Measurements from ENCODE around the gene TEX19.
"Not testable (repeated sequence)": the region's sequence is repeated elsewhere in the genome, so short reads cannot be mapped to it uniquely, and the experiment has no call there.

Gene TEX19

GRCh38 chr17:82377294-82377693 lies 18.2 kb downstream of the TEX19 start:
- DNase-seq (ENCODE audit: low read depth in 3 of 3), result not testable (repeated sequence)

- no peak for DNase-seq (ENCODE audit: low read depth in 3 of 3)
Measured at GRCh38 chr17:82377924-82378740, 19.1 kb downstream of the TEX19 start.

DNA sequence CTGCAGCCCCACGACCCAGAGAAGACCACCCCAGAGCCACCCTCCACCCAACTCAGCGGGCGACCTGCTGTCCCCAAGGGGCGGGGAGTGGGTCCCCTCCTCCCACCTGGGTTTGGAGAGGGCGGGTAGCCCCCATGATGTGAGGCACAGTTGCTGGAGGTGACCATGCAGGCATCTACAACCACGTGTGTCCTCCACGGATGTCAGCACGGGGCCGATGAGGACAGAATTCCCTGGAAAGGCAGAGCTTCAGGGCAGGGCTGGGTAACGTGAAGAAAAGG lies 19.6 kb downstream of the TEX19 start:
- DNase-seq (ENCODE audit: low read depth in 3 of 3), result no peak

DNA sequence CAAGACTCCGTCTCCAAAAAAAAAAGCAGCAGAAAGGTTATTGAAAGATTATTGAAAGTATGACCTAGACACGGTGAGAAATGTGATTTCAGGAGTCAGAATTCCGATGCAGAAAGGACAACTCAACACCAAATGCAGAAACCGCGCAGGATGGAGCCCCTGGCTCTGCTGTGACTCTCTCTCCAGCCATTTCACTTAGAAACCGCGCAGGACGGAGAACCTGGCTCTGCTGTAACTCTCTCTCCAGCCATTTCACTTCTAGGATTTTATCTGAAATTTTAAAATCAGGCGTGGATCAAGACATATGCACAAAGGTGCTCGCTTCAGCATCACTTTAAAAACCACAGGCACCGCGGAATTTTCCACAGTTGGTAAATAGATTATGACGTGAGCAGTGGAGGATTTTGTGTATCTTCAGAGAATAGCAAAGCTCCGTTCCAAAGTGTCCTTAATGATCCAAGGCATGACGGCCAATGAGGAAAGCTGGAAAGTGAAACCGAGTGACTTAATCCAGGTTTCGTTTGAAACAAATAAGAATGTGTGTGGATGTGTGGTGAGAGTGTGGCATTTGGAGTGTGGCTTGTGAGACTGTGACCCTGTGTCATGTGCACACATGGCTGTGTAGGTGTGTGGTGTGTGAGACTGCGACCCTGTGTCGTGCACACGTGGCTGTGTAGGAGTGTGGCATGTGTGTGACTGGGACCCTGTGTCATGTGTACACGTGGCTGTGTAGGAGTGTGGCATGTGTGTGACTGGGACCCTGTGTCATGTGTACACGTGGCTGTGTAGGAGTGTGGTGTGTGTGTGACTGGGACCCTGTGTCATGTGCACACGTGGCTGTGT lies 22.0 kb downstream of the TEX19 start:
- no peak for DNase-seq (ENCODE audit: low read depth in 3 of 3)

- not testable (repeated sequence) for DNase-seq (ENCODE audit: low read depth in 3 of 3)
Measured at GRCh38 chr17:82381703-82382009, 22.6 kb downstream of the TEX19 start.

DNA sequence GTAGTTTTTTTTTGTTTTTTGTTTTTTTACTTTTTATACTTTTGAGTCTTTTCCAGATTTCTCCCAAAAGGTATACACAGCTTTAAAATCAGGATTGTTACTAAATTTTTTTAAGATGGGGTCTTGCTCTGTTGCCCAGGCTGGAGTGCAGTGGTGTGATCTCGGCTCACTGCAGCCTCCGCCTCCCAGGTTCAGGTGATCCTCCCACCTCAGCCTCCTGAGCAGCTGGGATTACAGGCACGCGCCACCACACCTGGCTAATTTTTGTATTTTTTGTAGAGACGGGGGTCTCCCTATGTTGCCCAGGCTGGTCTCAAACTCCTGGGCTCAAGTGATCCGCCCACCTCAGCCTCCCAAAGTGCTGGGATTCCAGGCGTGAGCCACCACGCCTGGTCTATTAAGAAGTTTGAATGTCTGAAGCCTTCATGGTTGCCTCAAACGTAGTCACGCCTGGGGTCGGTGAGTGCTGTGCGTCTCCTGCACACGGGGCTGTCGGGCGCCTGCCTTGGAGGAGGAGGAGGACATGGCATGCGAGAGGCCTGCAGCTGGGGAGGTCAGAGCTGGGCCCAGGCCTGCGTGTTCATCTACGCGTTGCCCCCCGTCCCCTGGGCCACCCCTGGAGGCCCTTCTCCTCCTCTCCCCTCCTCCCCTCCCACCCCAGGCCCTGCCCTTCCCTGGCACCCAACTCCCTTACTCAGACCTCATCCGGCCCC lies 23.3 kb downstream of the TEX19 start:
- not testable (repeated sequence) for DNase-seq (ENCODE audit: low read depth in 3 of 3)

DNA sequence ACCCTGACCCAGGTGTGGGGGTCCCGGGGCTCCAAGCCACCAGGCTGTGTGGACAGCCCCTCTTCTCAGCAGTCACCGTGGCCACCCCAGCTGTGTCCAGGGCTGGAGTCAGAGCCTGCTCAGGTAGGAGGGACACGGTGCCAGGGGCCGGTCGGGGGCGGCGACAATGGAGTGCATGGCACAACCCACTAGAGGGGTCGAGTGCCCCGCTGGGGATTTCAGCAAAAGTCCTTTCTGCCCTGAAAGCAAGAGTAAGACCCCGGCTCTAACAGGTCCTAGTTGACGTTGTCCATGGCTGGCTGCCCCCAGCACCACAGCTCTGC lies 23.8 kb downstream of the TEX19 start:
- no peak for DNase-seq (ENCODE audit: low read depth in 3 of 3)

DNA sequence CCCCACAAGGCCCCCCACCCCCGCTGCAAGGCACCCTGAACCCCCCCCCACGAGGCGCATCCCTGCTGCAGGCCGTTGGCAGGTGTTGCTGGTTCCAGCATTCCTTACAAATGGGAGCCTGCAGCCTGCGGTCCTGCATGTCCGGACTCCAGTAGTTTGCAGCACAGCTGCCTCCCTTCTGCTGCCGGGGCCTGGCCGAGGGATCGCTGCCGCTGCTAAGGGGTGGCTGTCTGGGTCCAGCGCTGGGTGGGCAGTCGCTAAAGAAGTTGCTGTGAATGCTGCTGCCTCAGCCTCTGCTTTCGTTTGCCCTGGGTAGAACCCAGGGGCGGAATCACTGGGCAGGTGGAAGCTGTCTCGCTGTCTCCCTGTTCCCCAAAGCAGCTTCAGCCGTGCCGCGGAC lies 24.4 kb downstream of the TEX19 start:
- DNase-seq (ENCODE audit: low read depth in 3 of 3), result no peak

DNA sequence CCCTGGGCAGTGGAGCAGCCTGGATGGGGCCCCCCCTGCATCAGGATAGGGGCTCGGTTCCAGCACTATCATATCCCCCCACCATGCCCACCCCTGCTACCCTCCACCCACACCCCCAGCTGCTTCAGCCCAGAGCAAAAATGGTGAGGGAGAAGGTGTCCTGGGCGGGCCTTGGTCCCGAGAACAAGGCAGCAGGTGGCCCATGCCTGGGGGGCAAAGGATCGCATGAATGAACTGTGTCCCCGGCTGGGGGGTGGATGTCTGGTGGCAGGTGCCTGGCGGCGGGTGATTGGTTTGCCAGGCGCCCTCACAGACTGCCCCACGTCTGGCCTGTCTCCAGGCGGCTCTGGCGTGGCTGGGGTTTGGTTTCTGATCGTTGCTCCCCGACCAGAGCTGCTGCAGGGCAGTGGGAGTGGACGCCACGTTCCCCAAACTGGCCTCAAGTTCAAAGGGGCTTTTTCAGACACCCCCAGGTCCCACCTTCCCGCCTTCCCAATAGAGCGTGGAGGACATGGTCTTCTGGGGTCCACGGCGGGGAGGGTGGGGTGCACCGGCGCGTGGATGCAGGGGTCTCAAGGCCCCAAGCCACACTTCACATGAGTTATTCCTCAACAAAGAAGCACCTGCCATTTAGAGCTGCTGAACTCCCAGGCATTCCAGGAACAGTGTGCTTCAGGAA lies 25.1 kb downstream of the TEX19 start:
- no peak for DNase-seq (ENCODE audit: low read depth in 3 of 3)

- no peak for DNase-seq (ENCODE audit: low read depth in 3 of 3)
Measured at GRCh38 chr17:82384730-82385481, 25.9 kb downstream of the TEX19 start.

GRCh38 chr17:82385559-82386254 lies 26.7 kb downstream of the TEX19 start:
- DNase-seq (ENCODE audit: low read depth in 3 of 3), result no peak

- DNase-seq (ENCODE audit: low read depth in 3 of 3), result no peak
Measured at GRCh38 chr17:82386255-82386831, 27.3 kb downstream of the TEX19 start.

DNA sequence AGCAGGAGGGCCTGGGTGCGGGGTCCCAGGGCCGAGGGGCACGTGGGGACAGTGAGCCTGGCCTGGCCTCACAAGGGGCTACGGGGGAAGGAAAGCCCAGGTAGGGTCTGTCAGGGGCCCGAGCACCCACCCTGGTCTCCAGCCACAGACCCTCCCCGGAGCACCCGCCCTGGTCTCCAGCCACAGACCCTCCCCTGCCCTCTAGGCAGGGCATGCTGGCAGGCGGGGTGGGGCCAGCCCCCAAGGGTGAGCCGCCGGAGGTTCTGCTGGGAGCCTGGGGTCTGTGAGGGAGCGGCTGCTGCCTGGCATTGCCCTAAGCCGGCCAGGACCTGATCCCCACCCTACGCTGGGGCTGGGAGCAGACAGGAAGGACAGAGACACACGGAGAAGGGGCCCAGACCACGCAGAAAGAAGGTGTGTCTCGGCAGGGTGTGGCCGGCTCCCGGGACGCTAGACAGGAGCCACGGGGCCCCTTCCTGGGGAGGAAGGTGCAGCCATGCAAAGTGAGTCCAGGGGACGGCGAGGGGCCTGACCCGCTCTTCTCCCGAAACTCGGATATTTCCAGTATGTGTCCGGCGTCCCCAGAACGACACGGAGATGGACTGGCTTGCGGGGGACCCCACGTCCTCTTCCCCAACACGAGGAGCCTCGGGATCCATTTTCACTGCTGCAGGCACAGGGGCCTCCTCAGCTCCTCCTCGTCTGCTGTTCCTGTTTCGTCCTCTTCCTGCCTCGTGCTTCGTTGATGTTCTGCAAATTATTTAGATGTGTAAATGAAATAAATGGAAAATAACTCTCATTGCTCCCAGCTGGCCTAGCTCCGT lies 28.0 kb downstream of the TEX19 start:
- DNase-seq (ENCODE audit: low read depth in 3 of 3), result no peak

DNA sequence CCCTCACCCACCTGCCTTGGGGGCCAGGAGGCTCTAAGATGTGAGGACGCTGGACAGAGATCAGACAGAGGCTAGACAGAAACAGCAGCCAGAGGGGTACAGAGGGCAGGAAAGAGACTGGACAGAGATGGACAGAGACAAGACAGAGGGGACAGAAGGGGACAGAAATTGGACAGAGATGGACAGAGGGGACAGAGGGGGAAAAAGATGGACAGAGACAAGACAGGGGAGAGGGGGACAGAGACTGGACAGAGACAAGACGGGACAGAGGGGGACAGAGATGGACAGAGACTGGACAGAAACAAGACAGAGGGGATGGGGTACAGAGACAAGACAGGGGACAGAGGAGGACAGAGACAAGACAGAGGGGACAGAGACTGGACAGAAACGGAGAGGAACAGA lies 28.7 kb downstream of the TEX19 start:
- DNase-seq (ENCODE audit: low read depth in 3 of 3), result no peak

DNA sequence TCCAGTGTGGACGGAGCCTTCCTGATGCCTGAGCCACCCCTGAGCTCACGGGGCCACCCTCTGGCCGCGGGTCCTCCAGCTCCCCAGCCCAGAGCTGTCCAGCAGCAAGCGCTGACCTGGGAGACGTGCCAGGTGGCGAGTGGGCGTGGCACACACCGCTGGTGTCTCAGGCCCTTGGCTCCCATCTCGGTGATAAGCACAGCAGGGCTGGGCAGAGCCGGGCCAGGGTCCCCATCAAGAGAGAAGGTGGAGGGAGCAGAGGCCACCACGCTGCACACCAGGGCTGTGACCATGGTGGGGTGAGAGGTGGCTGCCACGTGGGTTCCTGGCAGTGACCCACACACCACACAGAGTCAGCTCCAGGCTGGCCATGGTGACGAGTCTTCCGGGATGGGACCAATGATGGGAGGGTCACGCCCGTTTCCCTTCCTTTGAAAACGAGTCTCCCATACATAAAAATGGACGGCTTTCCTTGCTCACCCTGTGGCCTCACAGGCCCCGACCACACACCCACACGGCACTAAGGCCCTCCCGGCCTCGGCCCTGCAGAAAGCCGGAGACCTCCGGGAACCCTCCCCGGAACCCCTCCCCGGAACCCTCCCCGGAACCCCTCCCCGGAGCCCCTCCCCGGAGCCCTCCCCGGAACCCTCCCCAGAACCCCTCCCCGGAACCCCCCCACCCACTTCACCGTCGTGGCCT lies 29.3 kb downstream of the TEX19 start:
- no peak for DNase-seq (ENCODE audit: low read depth in 3 of 3)

GRCh38 chr17:82388922-82389283 lies 29.9 kb downstream of the TEX19 start:
- DNase-seq (ENCODE audit: low read depth in 3 of 3), result no peak

GRCh38 chr17:82389379-82389778 lies 30.3 kb downstream of the TEX19 start:
- DNase-seq (ENCODE audit: low read depth in 3 of 3), result no peak

DNA sequence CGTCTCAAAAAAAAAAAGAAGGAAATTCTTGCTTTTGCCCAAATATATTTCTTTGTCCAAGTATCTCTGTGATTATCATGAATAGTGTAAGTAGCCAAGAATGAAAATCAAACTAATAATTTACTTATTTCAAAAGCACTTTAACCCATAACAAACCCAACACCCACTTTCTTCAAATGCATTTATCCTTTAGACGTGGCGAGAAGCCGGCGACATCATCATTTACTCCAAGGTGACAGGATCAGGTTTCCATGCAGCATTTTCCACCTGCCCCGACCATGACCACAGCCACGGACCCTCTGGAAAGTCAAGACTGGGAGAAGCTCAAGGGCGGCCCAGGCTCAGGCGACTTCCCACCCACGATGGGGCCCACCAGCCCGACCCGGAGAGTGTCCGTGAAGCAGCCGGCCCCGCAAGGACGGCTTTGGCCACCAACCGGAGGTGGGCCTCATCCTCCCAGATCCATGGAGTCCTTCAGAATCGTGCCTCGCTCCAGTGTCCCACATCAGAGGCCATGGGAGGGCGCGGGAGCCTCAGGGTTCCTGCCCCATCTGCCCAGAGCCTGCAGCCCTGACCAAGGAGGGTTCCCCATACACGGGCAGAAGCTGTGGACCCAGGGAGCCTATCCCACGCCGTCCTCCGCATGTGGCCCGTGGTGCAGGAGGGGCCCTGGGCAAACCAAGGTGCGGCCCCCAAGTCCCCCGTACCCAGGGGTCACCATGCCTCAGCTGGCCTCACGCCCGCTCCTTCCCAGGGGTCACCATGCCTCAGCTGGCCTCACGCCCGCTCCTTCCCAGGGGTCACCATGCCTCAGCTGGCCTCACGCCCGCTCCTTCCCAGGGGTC lies 31.2 kb downstream of the TEX19 start:
- no peak for DNase-seq (ENCODE audit: low read depth in 3 of 3)
